ENCODE measurements around the gene TTLL11. TPM values are rescaled to one million over a fixed set of nuclear protein-coding genes. Genes with fewer than 3 reads are reported as not detected.
"Not testable (repeated sequence)": the region's sequence is repeated elsewhere in the genome, so short reads cannot be mapped to it uniquely, and the experiment has no call there.

TTLL11 gene
- total and polyA plus RNA-seq, 2 experiments from 2014 or later: 0.57 to 1.4 TPM

- TF ChIP-seq CREB1 (CRISPR knock-in tag; IDR thresholded peaks at IDR 0.05; ENCODE audit: low read depth) (no peak), ZNF462 (CRISPR knock-in tag; IDR thresholded peaks at IDR 0.05) (no peak), POLR2AphosphoS5 (IDR thresholded peaks at IDR 0.05; ENCODE audit: low read depth) (no peak), EZH2phosphoT487 (IDR thresholded peaks at IDR 0.05; ENCODE audit: unreplicated experiment) (no peak)
Observed at GRCh38 chr9:122001491-122002201, 91.5 kb downstream of the TTLL11 start (continued).

- H3K27me3 Mint-ChIP-seq (ENCODE audit: insufficient read depth, low read depth, poor library complexity): peaks cover 18% of the 10 kb centered on the region
Observed at GRCh38 chr9:122000526-122000925, 92.6 kb downstream of the TTLL11 start.

More at GRCh38 chr9:122000526-122000925, 92.6 kb downstream of the TTLL11 start:
- peaks cover 12% of the 10 kb centered on the region for H3K4me1 Mint-ChIP-seq
- H3K36me3 Mint-ChIP-seq (ENCODE audit: low read depth); H4K20me1 ChIP-seq (replicated peaks; ENCODE audit: insufficient read depth); H2AFZ ChIP-seq; H3K27ac Mint-ChIP-seq; H3K36me3 ChIP-seq (ENCODE audit: insufficient read depth); H3K4me3 ChIP-seq; H3K9me2 ChIP-seq (ENCODE audit: insufficient read depth); H3K4me2 ChIP-seq; DNase-seq (ENCODE audit: low spot score); H3K79me2 ChIP-seq (replicated peaks; ENCODE audit: insufficient read depth); H3K9me3 Mint-ChIP-seq; H3K27me3 ChIP-seq (ENCODE audit: insufficient read depth); H3K4me3 Mint-ChIP-seq; H3K27ac ChIP-seq (ENCODE audit: low read depth); ATAC-seq; H3F3A ChIP-seq (replicated peaks; ENCODE audit: low read depth): not testable (repeated sequence)
- H3K4me1 ChIP-seq (ENCODE audit: insufficient read depth): peaks cover 11% of the 10 kb centered on the region
